Measurements from ENCODE around the gene NTNG2. TPM values are rescaled to one million over a fixed set of nuclear protein-coding genes. Genes with fewer than 3 reads are reported as not detected.

The NTNG2 gene
- total RNA-seq, 4 donors from 2014 or later, result 1.5 to 6.6 (median 4.3) TPM

- intact Hi-C loops (cut with DNase I), result no loop called here
- no peaks in the 10 kb centered on the region for H3K36me3 ChIP-seq
- peaks cover 0 to 35% (median 5%) of the 10 kb centered on the region in 4 donors for H3K27me3 ChIP-seq
- TF ChIP-seq POLR2AphosphoS5 (IDR thresholded peaks at IDR 0.05) (no peak), CTCF (IDR thresholded peaks at IDR 0.05) (no peak), POLR2A (IDR thresholded peaks at IDR 0.05; ENCODE audit: low read depth) (no peak), EP300 (IDR thresholded peaks at IDR 0.05) (no peak)
- no peaks in the 10 kb centered on the region for H3K4me1 ChIP-seq
- WGBS, result 78% methylated on average over 12 of the region's 12 CpGs
- H3K9me3 ChIP-seq, result peaks cover 0 to 10% (median 0%) of the 10 kb centered on the region in 4 donors
- H3K27ac ChIP-seq (replicated peaks in 1 of 4), result no peak overlapping the region
- DNase-seq (ENCODE audit: extremely low spot score), result no peak
- no peak overlapping the region for H3K4me3 ChIP-seq
Observed at GRCh38 chr9:132201139-132201538, 39.3 kb downstream of the NTNG2 start.

GRCh38 chr9:132201780-132202703, 40.2 kb downstream of the NTNG2 start:
- H3K4me3 ChIP-seq, result no peak overlapping the region
- intact Hi-C loops (cut with DNase I), result no loop called here
- H3K27ac ChIP-seq (replicated peaks in 1 of 4), result no peak overlapping the region
- H3K4me1 ChIP-seq, result no peaks in the 10 kb centered on the region
- H3K27me3 ChIP-seq, result peaks cover 0 to 35% (median 5%) of the 10 kb centered on the region in 4 donors
- no peaks in the 10 kb centered on the region for H3K36me3 ChIP-seq
- DNase-seq (ENCODE audit: extremely low spot score), result no peak
- 73% methylated on average over 8 of the region's 21 CpGs for WGBS
- TF ChIP-seq CTCF (IDR thresholded peaks at IDR 0.05) (no peak), POLR2AphosphoS5 (IDR thresholded peaks at IDR 0.05) (no peak), POLR2A (IDR thresholded peaks at IDR 0.05; ENCODE audit: low read depth) (no peak), EP300 (IDR thresholded peaks at IDR 0.05) (no peak)
- H3K9me3 ChIP-seq, result peaks cover 0 to 10% (median 0%) of the 10 kb centered on the region in 4 donors

GRCh38 chr9:132204883-132205282, 43.0 kb downstream of the NTNG2 start:
- no peak overlapping the region for H3K27ac ChIP-seq (replicated peaks in 1 of 4)
- 86% methylated on average over 3 of the region's 3 CpGs for WGBS
- intact Hi-C loops (cut with DNase I), result no loop called here

GRCh38 chr9:132207215-132207614, 45.4 kb downstream of the NTNG2 start:
- WGBS, result 80% methylated on average over 14 of the region's 14 CpGs
- no peak for TF ChIP-seq CTCF (IDR thresholded peaks at IDR 0.05)
- no peak for TF ChIP-seq POLR2AphosphoS5 (IDR thresholded peaks at IDR 0.05)
- no peak for TF ChIP-seq EP300 (IDR thresholded peaks at IDR 0.05)
- TF ChIP-seq POLR2A (IDR thresholded peaks at IDR 0.05; ENCODE audit: low read depth), result no peak

More at GRCh38 chr9:132204883-132205282, 43.0 kb downstream of the NTNG2 start:
- Histone ChIP-seq H3K4me3 (no peak overlapping the region), H3K36me3 (no peaks in the 10 kb centered on the region), H3K4me1 (no peaks in the 10 kb centered on the region), H3K27me3 (peaks cover 0 to 34% (median 5%) of the 10 kb centered on the region in 4 donors), H3K9me3 (peaks cover 0 to 10% (median 0%) of the 10 kb centered on the region in 4 donors)
- DNase-seq (ENCODE audit: extremely low spot score), result no peak
- no peak for TF ChIP-seq POLR2AphosphoS5 (IDR thresholded peaks at IDR 0.05)
- no peak for TF ChIP-seq POLR2A (IDR thresholded peaks at IDR 0.05; ENCODE audit: low read depth)
- no peak for TF ChIP-seq CTCF (IDR thresholded peaks at IDR 0.05)
- TF ChIP-seq EP300 (IDR thresholded peaks at IDR 0.05), result no peak

More at GRCh38 chr9:132207215-132207614, 45.4 kb downstream of the NTNG2 start:
- intact Hi-C loops (cut with DNase I), result no loop called here
- no peak overlapping the region for H3K27ac ChIP-seq (replicated peaks in 1 of 4)
- H3K9me3 ChIP-seq, result peaks cover 0 to 10% (median 0%) of the 10 kb centered on the region in 4 donors
- peaks cover 0 to 11% (median 3%) of the 10 kb centered on the region in 4 donors for H3K27me3 ChIP-seq
- no peak overlapping the region for H3K4me3 ChIP-seq
- no peaks in the 10 kb centered on the region for H3K36me3 ChIP-seq
- no peaks in the 10 kb centered on the region for H3K4me1 ChIP-seq
- no peak for DNase-seq (ENCODE audit: extremely low spot score)
